A549 treated with Mapracorat at 1 μM for 4 hours (cell line): ENCODE results near the gene LIG1. TPM values are rescaled to one million over a fixed set of nuclear protein-coding genes. Genes with fewer than 3 reads are reported as not detected.

Source experiments
- total RNA-seq: library from RNA; stranded (reverse); fragments of 200-300 nt; extraction: Qiagen RNA extraction; gene quantifications from 5 replicates; pipeline ENCODE4 v1.2.3, GENCODE V29; 2022

LIG1 gene
- total RNA-seq: 58.9 to 76.8 TPM (median 62.7 TPM) in 5 replicates

GRCh38 chr19:48169939-48170803 is at the start of gene LIG1, which contains the start of gene ZSWIM9:
Gene LIG1, minus strand, starts transcription at chr19:48170344. Its CDS starts 4,778 bp downstream, at chr19:48165566.
Gene ZSWIM9, plus strand, starts transcription at chr19:48170680. Its CDS starts 1,123 bp downstream, at chr19:48171803.

GRCh38 chr19:48110350-48110966 is 59.7 kb downstream of the LIG1 start, which contains the start of gene PLA2G4C:
Gene PLA2G4C, minus strand, starts transcription at chr19:48110817. Its CDS starts 4,288 bp downstream, at chr19:48106529.

Other genes with a start within 250 kb of the LIG1 start
- not detected in 5 replicates for gene BSPH1, start 178.2 kb downstream of the LIG1 start, total RNA-seq
- not detected in 5 replicates for gene ELSPBP1, start 175.7 kb downstream of the LIG1 start, total RNA-seq
- gene CABP5, start 126.3 kb downstream of the LIG1 start, total RNA-seq: not detected in 5 replicates
- gene PLA2G4C, start 59.5 kb downstream of the LIG1 start, total RNA-seq: 8.5 to 17.1 TPM (median 9.7 TPM) in 5 replicates
- 4.9 to 7.0 TPM (median 7.0 TPM) in 5 replicates for gene ZSWIM9, start 336 bp upstream of the LIG1 start, total RNA-seq
- 13.6 to 17.6 TPM (median 16.6 TPM) in 5 replicates for gene CARD8, start 85.6 kb upstream of the LIG1 start, total RNA-seq
- gene ZNF114, start 99.7 kb upstream of the LIG1 start, total RNA-seq: 7.2 to 8.4 TPM (median 7.5 TPM) in 5 replicates
- 431 to 510 TPM (median 452 TPM) in 5 replicates for gene EMP3, start 155.2 kb upstream of the LIG1 start, total RNA-seq
- gene TMEM143, start 193.6 kb upstream of the LIG1 start, total RNA-seq: 2.4 to 6.2 TPM (median 3.8 TPM) in 5 replicates
- gene SYNGR4, start 194.0 kb upstream of the LIG1 start, total RNA-seq: 2.1 to 4.6 TPM (median 2.9 TPM) in 5 replicates
- gene KDELR1, start 221.2 kb upstream of the LIG1 start, total RNA-seq: 356 to 429 TPM (median 400 TPM) in 5 replicates
- 5.5 to 9.7 TPM (median 8.9 TPM) in 5 replicates for gene GRIN2D, start 223.3 kb upstream of the LIG1 start, total RNA-seq